VCaP (cell line): ENCODE measurements around the gene HK3.

Experiments used
- H3K27ac ChIP-seq: fragments of 450-650 bp; 2 replicates; pipeline ENCODE4 v1.5.1; 2017
- TF ChIP-seq, protein P1 (sequence below): fragments of 450-650 bp; conservative IDR thresholded peaks from 2 replicates; pipeline ENCODE4 v1.5.1; 2017; ENCODE audit warnings: mild to moderate bottlenecking, moderate library complexity

Gene HK3, protein sequence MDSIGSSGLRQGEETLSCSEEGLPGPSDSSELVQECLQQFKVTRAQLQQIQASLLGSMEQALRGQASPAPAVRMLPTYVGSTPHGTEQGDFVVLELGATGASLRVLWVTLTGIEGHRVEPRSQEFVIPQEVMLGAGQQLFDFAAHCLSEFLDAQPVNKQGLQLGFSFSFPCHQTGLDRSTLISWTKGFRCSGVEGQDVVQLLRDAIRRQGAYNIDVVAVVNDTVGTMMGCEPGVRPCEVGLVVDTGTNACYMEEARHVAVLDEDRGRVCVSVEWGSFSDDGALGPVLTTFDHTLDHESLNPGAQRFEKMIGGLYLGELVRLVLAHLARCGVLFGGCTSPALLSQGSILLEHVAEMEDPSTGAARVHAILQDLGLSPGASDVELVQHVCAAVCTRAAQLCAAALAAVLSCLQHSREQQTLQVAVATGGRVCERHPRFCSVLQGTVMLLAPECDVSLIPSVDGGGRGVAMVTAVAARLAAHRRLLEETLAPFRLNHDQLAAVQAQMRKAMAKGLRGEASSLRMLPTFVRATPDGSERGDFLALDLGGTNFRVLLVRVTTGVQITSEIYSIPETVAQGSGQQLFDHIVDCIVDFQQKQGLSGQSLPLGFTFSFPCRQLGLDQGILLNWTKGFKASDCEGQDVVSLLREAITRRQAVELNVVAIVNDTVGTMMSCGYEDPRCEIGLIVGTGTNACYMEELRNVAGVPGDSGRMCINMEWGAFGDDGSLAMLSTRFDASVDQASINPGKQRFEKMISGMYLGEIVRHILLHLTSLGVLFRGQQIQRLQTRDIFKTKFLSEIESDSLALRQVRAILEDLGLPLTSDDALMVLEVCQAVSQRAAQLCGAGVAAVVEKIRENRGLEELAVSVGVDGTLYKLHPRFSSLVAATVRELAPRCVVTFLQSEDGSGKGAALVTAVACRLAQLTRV

DNA sequence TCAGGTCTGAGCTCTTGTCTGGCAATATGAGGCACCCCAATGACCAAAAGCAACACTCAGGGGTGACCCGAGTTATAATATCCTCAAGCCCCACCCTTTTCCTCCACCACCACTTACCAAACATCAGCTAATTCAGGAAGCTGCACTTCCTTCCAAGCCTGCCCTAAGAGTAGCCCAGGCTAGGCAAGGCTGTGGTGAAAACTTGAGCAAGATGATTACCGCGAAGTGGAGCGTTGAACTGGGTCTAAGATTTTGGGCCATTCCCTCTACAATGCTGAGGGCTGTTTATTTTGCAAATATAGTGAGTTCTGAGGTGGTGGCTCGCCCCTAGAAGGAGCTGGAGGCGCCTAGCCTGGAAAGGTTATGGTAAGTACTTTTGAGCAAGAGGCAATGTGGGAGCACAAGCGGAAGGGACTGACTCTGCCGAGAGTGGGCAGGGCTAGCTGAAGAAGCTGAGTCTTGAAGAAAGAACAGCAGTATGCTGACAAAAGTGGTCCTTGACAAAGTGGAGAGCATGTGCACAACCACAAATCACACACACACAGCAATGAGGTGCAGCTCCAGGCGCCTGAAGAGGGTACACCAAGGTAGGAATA, at the start of gene HK3:
Gene HK3 (minus strand): TSS at position 51 of the 596 bp plus-strand sequence. CDS start 3,187 bp downstream, outside the sequence.
- TF ChIP-seq, protein P1, sequence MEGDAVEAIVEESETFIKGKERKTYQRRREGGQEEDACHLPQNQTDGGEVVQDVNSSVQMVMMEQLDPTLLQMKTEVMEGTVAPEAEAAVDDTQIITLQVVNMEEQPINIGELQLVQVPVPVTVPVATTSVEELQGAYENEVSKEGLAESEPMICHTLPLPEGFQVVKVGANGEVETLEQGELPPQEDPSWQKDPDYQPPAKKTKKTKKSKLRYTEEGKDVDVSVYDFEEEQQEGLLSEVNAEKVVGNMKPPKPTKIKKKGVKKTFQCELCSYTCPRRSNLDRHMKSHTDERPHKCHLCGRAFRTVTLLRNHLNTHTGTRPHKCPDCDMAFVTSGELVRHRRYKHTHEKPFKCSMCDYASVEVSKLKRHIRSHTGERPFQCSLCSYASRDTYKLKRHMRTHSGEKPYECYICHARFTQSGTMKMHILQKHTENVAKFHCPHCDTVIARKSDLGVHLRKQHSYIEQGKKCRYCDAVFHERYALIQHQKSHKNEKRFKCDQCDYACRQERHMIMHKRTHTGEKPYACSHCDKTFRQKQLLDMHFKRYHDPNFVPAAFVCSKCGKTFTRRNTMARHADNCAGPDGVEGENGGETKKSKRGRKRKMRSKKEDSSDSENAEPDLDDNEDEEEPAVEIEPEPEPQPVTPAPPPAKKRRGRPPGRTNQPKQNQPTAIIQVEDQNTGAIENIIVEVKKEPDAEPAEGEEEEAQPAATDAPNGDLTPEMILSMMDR = no peak
- H3K27ac ChIP-seq = no peak within 1 kb of the TSS

DNA sequence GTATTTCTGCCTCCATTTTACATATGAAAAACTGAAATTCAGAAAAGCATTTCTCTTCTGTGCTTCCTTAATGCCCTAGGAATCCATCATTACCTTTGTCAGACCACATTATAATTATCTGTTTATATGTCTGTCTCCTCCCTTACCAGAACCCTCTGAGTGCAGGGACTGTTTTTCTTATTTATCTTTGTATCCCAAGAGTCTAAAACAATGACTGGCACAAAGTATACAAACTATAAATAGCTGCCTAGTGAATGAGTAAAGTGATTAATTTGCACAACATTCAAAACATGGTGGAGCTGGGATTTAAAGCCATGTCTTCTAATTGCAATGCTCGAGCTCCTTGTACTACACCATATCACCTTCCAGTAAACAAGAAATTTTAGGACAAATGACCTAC, 49.3 kb upstream of the HK3 start:
- TF ChIP-seq, protein P1 = no peak
- no peak overlapping the region for H3K27ac ChIP-seq

DNA sequence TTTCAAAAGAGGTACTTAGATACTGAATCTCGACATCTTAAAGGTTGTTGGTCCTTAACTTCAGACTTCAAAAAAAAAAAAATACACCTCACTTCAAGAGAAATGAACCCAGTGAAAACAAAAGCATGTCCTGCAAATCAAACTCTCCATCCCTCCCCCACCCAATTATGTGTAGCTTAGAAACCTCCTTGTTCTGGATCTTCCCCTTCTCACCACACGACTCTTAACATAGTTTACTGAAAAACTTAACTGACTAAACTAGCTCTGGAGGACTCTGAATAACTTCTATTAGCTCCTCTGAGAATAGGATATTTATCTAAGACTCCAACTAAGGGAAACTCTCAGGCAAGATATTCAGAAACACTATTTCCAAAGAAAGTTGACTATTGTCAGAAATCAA, 48.7 kb upstream of the HK3 start:
- TF ChIP-seq, protein P1 = no peak
- no peak overlapping the region for H3K27ac ChIP-seq

DNA sequence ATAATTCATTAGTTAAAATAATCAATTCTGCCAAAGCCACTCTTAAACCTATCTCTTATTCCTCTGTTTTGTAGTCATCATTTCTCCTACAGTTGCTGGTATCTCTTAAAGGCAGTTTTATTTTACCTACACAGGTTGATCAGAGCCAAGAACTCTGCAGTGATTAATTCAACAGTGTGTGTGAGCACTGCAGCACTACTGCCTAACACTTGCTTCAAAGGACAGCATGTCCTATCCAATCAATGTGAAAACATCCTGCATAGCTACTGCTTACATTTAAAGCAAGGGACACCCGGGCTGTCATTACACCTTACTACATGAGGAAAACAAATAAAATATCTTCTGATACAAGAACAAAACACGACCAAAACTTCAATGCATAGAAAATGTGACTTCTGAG, 45.1 kb upstream of the HK3 start:
- TF ChIP-seq, protein P1 = no peak
- H3K27ac ChIP-seq = peak overlapping the region; percentile 74

DNA sequence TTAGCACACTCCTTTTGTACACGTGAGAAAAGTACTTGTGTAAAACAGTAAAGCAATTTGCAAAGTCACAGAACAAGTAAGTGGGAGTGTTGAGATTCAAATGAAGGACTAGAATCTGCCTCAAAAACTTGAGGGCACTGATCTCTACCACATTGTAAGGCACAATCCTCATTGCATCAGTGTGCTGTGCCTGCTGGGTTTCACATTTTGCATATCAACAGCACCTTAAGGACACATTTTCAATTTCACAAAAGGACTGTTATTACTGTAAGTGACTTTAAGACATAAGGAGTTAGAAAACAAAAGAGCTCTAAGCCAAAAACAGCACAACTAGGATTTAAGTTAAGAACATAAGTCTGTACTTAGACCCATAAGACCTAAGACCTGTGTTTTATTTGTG, 44.7 kb upstream of the HK3 start:
- TF ChIP-seq, protein P1 = no peak
- H3K27ac ChIP-seq = peak overlapping the region; percentile 74

DNA sequence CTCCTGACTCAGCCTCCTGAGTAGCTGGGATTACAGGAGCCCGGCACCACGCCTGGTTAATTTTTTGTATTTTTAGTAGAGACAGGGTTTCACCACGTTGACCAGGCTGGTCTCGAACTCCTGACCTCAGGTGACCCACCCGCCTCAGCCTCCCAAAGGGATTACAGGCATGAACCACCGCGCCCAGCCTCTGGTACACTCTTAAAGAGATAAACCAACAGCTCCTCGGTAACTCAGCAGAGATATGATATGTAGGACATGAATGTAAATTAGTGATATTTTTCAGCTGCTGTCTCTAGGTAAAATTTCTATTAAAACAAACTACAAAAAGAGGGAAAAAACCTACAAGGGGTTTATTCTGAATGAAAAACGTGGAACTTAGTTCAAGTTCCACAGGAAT, 42.8 kb upstream of the HK3 start:
- TF ChIP-seq, protein P1 = no peak
- no peak overlapping the region for H3K27ac ChIP-seq

DNA sequence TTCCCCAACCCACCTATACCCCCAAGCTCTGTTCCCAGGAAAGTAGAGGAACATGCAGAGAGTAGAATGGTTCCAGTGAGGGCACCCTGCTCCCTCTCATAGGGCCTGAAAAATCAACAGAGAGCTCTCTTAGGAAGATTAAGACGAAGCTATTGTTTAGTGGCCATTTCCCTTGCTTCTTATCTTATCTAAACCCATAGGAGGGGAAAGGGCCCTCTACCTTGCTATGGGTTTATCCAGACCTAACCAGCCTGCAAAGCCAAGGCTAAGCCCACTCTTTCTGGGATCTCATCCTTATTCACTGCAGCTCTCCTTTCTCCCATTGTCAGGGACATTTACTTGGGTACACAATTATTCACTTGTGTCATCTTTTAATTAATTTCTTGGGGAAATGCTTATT, 39.3 kb upstream of the HK3 start:
- TF ChIP-seq, protein P1 = no peak
- H3K27ac ChIP-seq = no peak overlapping the region
